GM18520 (cell line): ENCODE results near the gene HOXA7.

Source experiments
- ATAC-seq: cut with Tn5 transposase; IDR thresholded peaks from one replicate; pipeline ENCODE4 v1.9.1; 2021; ENCODE audit not compliant: unreplicated experiment

The HOXA7 gene

GRCh38 chr7:27193335-27194001, 37.0 kb upstream of the HOXA7 start:
- ATAC-seq: no peak

DNA sequence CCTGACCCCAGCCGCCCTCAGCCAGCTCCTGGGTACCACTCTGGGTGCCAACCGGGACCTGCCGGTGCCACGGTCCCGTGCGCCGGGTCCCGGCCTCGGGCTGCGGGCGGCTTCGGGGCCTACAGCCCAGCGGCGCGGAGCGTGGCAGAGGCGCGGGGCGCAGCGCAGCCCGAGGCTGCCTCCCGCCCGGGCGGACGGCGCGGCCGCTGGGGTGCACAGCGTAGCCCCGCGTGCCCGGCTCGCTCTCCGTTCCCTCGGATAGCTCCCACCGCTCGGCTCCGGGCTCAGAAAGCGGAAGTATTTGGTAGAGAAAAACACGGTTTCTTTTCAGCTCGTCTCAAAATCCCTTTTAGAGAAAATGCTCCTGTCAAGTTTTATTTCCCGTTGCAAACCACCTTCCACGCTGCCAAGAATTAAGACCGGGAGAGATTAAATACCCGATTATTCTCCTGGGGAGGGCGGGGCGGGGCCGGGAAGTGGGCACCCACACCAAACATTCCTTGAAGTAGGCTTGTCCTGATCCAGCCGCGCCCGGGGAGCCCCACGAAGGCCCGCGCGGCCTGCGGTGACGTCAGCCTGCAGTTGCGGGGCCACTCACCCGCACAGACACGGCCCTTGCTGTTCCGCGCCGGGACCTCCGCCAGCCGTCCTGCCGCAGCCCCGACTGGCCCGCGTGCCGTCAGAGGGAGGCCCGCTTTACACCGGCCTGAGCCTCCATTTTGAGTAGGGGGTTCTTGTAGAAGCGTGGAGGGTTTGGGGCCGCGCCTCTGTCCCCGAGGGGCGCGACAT, 36.3 kb upstream of the HOXA7 start:
- no peak for ATAC-seq

- ATAC-seq: no peak
Measured at GRCh38 chr7:27191833-27192545, 35.5 kb upstream of the HOXA7 start.

DNA sequence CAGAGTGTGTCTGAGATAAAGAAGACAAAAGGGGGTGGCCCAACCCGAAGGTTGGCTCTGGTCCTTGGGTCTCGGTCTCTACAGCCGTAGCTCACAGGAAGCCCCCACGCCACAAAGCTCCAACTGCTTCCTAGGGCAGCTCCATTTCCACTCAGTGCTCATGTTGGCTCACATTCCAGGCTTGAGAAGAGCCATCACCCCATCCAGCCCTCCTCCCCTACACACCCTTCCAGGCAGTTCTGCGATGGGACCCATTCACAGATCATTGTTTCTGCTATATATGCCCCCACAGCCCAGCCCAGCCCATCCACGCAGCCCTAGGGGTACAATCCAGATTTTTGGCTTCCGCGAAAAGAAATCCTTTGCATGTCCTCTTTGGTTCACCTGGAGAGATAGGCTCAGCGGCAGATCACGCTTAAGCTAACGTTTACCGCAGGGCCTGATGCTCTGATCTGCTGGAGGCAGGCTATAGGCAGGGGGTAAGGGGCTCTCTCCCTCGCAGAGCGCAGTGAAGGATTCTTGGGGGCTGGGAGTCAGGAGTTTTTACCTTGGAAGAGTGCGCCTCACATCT, 34.8 kb upstream of the HOXA7 start:
- ATAC-seq: no peak

DNA sequence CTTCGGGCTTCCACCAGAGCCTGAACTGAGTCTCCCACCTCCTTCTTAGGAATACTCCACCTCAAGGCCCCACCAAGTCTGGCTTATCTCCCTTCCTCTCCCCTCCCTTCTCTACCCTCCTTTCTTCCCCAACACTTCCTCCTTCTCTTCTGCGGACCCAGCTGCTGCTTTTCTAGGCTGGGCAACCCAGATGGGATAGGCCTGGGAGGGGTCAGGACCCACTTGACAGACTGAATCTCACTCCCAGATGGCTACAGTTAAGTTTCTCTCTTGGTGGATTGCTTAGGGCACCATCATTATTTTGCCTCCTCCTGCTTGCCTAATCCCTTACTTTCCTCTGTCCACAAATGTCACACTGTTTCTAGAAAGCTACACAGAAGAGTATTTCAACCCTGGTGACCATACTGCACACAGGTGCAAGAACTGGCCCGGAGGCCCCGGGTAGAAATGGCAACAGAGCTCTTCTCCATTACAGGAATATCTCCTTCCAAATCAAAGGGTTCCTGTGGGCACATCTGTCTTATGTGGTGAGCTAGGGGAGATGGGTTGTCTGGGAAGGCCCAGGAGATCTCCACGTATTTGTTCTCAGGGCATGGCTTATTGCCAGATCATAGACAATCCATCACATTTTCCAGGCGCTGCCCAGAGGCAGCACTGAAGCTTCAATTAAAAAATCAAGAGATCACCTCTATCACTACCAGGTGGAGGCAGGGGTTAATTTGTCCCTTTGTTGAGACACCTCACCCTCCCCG, 33.7 kb upstream of the HOXA7 start:
- no peak for ATAC-seq

DNA sequence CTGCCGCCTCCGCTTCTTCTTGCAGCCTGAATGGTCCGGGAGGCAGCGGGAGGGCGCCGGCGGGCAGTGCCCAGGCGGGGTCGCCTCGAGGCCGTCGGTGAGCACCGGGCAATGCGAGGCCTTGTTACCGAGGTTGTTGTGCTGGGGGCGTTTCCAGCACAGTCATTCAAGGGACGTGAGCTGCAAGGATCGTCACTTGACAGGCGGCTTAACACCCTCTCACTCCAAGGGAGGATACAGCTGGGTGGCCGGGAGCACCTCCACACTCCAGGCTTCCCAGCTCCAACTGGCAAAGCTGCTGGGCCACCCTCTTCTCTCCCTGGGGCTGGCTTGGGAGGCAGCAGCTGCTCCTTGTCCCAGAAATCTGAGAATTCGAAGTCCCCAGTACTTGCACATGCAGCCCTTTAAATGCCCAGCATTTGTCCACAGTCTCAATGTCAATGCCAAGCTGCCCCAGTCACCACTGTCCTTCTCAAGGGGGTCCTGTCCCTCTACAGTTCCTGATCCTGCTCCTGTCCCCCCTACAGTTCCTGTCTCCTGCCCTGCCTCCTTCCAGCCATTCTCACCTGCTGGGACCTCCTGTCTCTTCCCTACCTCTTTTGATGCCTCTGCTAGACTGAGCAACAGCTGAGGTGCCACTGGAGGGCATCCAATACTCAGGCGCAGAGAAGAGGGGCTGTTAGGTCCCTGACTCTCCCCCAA, 33.0 kb upstream of the HOXA7 start:
- ATAC-seq: no peak

DNA sequence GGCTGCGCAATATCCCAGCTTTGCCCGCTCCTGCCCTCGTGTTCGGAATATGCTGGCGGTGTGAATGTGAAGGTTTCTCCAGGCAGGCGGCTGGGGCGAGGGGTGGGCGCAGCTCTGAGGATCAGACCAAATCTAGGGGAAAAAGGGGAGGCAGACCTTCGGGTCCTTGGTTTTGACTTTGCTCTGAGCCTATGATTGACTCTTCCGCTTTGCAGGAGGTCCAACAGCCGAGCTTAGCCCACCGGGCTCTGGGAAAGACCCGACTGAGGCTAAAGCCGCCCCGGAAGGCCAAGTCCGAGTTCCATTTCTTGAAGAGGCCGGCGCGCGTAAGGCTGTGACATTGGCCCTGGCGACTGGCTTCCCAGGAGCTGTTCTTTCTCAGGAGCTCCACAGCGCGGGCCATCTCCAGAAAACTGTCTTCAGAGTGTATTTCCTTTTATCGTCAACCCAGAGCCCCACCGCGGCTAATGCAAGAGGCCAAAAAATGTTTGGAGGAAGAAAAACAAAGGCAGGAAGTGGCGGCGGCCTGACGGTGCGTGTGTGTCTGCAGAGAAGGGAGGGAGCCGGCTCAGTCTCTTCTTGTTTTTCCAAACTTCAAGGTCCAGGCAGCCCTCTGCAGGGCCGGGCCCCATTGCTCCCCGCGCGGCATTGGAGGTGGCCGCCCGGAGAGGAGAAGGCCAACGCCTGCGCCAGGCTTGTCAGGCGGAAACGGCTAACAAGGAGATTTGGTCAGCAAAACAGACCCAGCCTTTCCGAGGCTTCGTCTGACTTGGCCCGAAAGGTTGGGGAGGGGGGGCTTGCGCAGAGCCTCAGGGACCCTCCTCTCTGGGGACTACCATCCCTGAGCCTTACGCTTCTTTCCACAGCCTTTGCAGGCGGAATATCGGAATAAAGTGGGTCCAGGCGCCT, 32.2 kb upstream of the HOXA7 start:
- no peak for ATAC-seq

GRCh38 chr7:27187475-27188385, 31.3 kb upstream of the HOXA7 start:
- no peak for ATAC-seq

DNA sequence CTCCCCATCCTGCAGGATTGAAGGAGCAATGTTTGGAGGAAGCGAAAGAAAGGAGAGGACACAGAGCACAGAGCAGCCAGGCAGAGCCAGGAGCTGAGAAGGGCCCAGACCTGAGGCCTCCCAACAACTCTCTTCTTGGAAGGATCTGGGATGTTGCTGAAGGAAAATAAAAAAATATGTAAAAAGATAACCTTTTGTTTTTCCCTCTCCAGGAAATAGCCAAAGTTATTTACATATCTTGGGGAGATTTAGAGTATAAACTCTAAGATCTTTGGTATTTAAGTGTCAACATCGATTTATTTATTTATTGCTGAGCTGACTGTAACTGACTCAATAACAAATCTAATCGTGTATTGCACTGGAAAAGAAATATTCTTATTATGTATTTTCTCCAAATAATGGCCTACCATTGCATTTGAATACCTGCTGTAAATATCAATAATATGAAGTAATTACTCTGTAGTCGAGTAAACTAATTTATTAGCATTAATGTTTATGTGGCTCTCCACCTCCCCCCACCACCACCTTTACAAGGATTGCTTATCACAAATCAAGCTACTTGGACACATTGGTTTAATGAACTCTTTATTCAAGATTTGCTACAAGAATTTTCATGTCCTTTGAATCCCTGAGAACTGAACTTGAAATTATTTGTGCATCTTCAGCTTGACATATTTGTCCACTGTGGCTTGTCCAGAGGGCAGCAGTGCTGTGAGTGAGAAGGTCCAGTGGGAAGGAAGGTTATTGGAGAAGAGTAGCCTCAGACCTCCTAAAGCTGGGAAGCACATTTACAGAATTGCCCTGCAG, 30.4 kb upstream of the HOXA7 start:
- ATAC-seq: no peak

DNA sequence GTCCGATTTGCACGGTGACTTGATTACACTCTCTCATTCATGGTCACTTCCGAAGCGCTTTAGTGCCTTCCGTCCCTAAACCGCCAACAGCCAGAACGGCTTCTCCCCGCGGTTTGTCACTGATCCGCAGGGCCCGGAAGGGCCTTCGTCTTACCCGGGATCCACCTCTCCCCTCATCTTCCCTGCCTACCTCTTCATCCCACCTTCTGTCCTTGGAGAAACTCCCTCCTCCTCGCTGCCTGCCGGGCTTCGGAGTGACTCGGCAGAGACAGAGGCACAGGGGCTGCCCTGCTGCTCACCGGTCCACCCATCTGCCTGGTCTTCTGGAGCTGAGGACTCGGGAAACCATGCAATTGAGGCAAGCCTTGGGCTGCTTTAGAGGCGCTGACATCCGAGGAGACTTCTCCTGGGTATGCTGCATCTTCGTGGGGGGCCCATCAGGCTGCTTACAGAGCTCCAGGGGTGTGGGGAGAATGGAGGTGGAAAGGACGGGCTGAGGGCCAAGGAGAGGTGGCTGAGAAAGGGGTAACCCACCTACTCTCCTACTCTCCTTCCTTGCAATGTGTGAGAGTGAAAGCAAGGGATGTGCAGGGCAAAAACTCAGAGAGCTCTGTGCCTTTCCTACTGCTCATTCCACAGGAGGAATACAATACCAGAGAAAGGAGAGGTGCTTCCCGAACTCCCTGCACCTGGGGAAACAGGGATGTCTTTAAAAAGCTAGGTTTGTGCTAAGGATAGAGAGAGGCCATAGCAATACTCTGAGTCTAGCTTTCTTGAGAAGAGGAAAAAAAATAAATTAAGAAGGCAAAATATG, 29.6 kb upstream of the HOXA7 start:
- ATAC-seq: no peak

- no peak for ATAC-seq
Measured at GRCh38 chr7:27185013-27185853, 28.8 kb upstream of the HOXA7 start, which contains the start of gene HOXA11. Gene HOXA11 (minus strand): TSS chr7:27185232. CDS start chr7:27185144, 88 bp downstream.

GRCh38 chr7:27184337-27185012, 28.0 kb upstream of the HOXA7 start:
- ATAC-seq: no peak

GRCh38 chr7:27183682-27184336, 27.3 kb upstream of the HOXA7 start:
- ATAC-seq: no peak

- ATAC-seq: no peak
Measured at GRCh38 chr7:27182861-27183681, 26.6 kb upstream of the HOXA7 start.
